Measurements from ENCODE around the gene ALDH3B1.
"Not testable (repeated sequence)": the region's sequence is repeated elsewhere in the genome, so short reads cannot be mapped to it uniquely, and the experiment has no call there.

ALDH3B1 gene

GRCh38 chr11:68010090-68011041, at the start of gene ALDH3B1:
Gene ALDH3B1 (plus strand): TSS chr11:68010327. CDS start chr11:68015298, 4,971 bp downstream.
- DNase-seq = peak; percentile 68

GRCh38 chr11:67963217-67963616, 46.9 kb upstream of the ALDH3B1 start:
- not testable (repeated sequence) for DNase-seq

GRCh38 chr11:67963879-67964278, 46.2 kb upstream of the ALDH3B1 start:
- DNase-seq = not testable (repeated sequence)

GRCh38 chr11:67964746-67965145, 45.4 kb upstream of the ALDH3B1 start:
- DNase-seq = not testable (repeated sequence)

- DNase-seq = not testable (repeated sequence)
Measured at GRCh38 chr11:67965830-67966348, 44.2 kb upstream of the ALDH3B1 start.

GRCh38 chr11:67974746-67975145, 35.4 kb upstream of the ALDH3B1 start:
- not testable (repeated sequence) for DNase-seq

- DNase-seq = not testable (repeated sequence)
Measured at GRCh38 chr11:67978766-67979418, 31.2 kb upstream of the ALDH3B1 start.

- not testable (repeated sequence) for DNase-seq
Measured at GRCh38 chr11:67981226-67981625, 28.9 kb upstream of the ALDH3B1 start.

GRCh38 chr11:67982255-67982857, 27.8 kb upstream of the ALDH3B1 start:
- DNase-seq = not testable (repeated sequence)

- no peak for DNase-seq
Measured at GRCh38 chr11:67983951-67984350, 26.2 kb upstream of the ALDH3B1 start.

- not testable (repeated sequence) for DNase-seq
Measured at GRCh38 chr11:67985302-67985701, 24.8 kb upstream of the ALDH3B1 start.

- not testable (repeated sequence) for DNase-seq
Measured at GRCh38 chr11:67990546-67991346, 19.4 kb upstream of the ALDH3B1 start.

- DNase-seq = not testable (repeated sequence)
Measured at GRCh38 chr11:67991347-67992121, 18.6 kb upstream of the ALDH3B1 start.

GRCh38 chr11:67993821-67994220, 16.3 kb upstream of the ALDH3B1 start:
- not testable (repeated sequence) for DNase-seq

- not testable (repeated sequence) for DNase-seq
Measured at GRCh38 chr11:67994387-67994786, 15.7 kb upstream of the ALDH3B1 start.

GRCh38 chr11:67995129-67995528, 15.0 kb upstream of the ALDH3B1 start:
- not testable (repeated sequence) for DNase-seq

- DNase-seq = not testable (repeated sequence)
Measured at GRCh38 chr11:67995579-67995978, 14.5 kb upstream of the ALDH3B1 start.

- no peak for DNase-seq
Measured at GRCh38 chr11:67996051-67996450, 14.1 kb upstream of the ALDH3B1 start.

GRCh38 chr11:67996622-67997474, 13.3 kb upstream of the ALDH3B1 start:
- no peak for DNase-seq

- DNase-seq = no peak
Measured at GRCh38 chr11:67997475-67997921, 12.6 kb upstream of the ALDH3B1 start.

Measured in KG1 (cell line).